ENCODE data around the gene ESR1.

GRCh38 chr6:151961809-151962208 is 154.3 kb downstream of the ESR1 start:
- TF ChIP-seq ZNF274 (IDR thresholded peaks at IDR 0.05; ENCODE audit: low read depth, low read length) (no peak), YY1 (IDR thresholded peaks at IDR 0.05; ENCODE audit: insufficient read depth, insufficient read length) (no peak), SUZ12 (IDR thresholded peaks at IDR 0.05; ENCODE audit: extremely low read depth, insufficient read depth, insufficient read length) (no peak)
